NCI-H510A treated with DMSO at 0.1 percent for 48 hours (cell line): ENCODE data around the gene CGB3.
"Not testable (repeated sequence)": the region's sequence is repeated elsewhere in the genome, so short reads cannot be mapped to it uniquely, and the experiment has no call there.

ENCODE experiments used
- DNase-seq: peaks from one replicate; lab custom pipeline; 2025; lab: John Stamatoyannopoulos, UW

CGB3 gene

DNA sequence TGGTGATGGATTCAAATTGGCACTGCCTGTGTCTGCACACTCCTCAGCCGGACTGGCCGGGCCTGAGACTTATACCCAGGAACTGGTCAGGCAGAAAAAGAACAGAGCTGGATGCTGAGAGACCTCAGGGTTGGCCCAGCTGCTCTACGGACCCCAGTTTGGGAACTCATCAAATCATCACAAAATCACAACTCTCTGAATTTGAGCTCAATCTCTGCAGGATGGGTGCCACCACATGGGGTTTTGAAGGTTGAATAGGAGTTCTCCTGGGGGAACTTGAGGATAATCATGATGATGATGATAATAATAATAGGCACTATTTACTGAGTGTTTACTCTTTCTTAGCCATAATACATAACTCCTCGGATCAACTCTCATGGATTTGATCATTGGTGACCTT lies 18.5 kb upstream of the CGB3 start:
- DNase-seq: not testable (repeated sequence)

DNA sequence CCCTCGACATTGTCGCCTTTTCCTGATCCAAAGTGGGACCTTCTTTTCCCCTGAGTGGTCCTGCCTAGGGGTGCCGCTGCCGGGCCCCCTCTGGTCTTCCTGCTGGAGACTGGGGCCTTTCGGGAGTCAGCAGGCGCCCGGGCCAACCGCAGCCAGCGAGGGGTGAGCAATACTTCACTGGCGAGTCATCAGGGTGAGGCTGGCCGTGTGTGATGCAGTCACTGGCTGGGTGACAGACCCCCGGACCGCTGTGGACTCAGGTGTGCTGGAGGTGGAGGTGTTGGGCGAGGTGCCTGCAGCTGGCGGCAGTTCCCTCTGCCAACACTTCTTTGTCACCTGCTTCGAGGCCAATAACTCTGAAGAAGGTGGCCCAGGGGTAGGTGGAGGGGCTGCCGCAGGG lies 18.0 kb upstream of the CGB3 start:
- DNase-seq: no peak

GRCh38 chr19:49039736-49040135 lies 15.6 kb upstream of the CGB3 start:
- DNase-seq: not testable (repeated sequence)

- DNase-seq: not testable (repeated sequence)
Measured at GRCh38 chr19:49038557-49039276, 14.6 kb upstream of the CGB3 start.

DNA sequence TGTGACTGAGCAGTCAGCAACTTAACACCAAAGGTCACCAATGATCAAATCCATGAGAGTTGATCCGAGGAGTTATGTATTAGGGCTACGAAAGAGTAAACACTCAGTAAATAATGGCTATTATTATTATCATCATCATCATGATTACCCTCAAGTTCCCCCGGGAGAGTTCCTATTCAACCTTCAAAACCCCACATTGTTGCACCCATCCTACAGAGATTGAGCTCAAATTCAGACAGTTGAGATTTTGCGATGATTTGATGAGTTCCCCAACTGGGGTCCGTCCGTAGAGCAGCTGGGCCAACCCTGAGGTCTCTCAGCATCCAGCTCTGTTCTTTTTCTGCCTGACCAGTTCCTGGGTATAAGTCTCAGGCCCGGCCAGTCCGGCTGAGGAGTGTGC lies 14.0 kb upstream of the CGB3 start:
- DNase-seq: not testable (repeated sequence)

DNA sequence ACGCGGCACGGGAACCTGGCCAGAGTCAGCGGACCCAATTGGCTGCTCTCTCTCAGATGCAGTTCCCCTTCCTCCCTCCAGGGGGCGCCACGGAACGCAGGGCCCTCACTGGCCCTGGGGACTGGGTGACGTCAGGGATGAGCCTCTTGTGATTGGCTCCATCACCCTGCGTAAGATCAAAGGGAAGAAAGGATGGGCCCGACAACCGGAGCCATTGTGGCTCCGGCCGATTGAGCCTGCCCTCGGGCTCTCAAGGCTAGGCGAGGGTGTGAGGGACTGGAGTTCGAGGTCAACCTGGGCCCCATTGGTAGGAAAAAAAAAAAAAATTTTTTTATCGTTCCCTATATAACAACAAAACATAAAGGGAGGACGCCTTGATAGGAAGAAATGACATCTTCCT lies 12.7 kb upstream of the CGB3 start, which contains the start of gene CGB1:
Gene CGB1, minus strand, starts transcription at position 81 of the 400 bp plus-strand sequence. CDS start 184 bp downstream, outside the sequence.
- DNase-seq: not testable (repeated sequence)

GRCh38 chr19:49031642-49032301 lies 7.6 kb upstream of the CGB3 start, which contains the start of gene CGB2:
Gene CGB2 (plus strand): TSS chr19:49031890. CDS start chr19:49032096, 206 bp downstream.
- DNase-seq: not testable (repeated sequence)

- not testable (repeated sequence) for DNase-seq
Measured at GRCh38 chr19:49030323-49030722, 6.2 kb upstream of the CGB3 start.

DNA sequence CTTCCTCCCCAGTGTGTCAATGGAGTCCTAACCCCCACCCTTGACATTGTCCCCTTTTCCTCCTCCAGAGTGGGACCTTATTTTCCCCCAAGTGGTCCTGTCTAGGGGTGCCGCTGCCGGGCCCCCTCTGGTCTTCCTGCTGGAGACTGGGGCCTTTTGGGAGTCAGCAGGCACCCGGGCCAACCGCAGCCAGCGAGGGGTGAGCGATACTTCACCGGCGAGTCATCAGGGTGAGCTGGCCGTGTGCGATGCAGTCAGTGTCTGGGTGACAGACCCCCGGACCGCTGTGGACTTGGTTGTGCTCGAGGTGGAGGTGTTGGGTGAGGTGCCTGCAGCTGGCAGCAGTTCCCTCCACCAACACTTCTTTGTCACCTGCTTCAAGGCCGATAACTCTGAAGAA lies 5.6 kb upstream of the CGB3 start:
- DNase-seq: not testable (repeated sequence)

DNA sequence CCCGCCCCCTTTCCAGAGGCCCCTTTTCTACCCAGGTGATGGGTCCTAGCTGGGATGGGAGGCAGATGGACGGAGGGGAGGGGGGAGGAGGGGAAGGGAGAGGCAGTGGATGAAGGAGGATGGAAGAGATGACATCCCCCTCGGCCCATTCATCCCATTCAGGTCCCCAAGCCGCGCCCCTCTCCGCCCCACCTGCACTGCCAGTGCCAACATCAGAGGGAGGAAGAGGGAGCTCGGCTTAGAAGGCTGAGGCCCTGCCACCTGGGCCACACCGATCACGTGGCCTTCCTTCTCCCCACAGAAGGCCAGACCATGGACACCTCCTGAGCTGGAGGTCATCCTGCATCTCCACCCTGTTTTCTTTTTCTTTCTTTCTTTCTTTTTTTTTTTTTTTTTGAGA lies 4.6 kb upstream of the CGB3 start:
- not testable (repeated sequence) for DNase-seq

DNA sequence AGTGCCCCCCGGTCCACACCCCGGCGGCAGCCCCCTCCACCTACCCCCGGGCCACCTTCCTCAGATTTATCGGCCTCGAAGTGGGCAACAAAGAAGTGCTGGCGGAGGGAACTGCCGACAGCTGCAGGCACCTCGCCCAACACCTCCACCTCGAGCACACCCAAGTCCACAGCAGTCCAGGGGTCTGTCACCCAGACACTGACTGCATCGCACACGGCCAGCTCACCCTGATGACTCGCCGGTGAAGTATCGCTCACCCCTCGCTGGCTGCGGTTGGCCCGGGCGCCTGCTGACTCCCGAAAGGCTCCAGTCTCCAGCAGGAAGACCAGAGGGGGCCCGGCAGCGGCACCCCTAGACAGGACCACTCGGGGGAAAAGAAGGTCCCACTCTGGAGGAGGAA lies 1.5 kb upstream of the CGB3 start:
- DNase-seq: not testable (repeated sequence)

DNA sequence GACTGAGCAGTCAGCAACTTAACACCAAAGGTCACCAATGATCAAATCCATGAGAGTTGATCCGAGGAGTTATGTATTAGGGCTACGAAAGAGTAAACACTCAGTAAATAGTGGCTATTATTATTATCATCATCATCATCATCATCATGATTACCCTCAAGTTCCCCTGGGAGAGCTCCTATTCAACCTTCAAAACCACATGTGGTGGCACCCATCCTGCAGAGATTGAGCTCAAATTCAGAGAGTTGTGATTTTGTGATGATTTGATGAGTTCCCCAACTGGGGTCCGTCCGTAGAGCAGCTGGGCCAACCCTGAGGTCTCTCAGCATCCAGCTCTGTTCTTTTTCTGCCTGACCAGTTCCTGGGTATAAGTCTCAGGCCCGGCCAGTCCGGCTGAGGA lies 955 bp upstream of the CGB3 start:
- DNase-seq: not testable (repeated sequence)

- DNase-seq: no peak
Measured at GRCh38 chr19:49022116-49022515, 2.0 kb downstream of the CGB3 start.

DNA sequence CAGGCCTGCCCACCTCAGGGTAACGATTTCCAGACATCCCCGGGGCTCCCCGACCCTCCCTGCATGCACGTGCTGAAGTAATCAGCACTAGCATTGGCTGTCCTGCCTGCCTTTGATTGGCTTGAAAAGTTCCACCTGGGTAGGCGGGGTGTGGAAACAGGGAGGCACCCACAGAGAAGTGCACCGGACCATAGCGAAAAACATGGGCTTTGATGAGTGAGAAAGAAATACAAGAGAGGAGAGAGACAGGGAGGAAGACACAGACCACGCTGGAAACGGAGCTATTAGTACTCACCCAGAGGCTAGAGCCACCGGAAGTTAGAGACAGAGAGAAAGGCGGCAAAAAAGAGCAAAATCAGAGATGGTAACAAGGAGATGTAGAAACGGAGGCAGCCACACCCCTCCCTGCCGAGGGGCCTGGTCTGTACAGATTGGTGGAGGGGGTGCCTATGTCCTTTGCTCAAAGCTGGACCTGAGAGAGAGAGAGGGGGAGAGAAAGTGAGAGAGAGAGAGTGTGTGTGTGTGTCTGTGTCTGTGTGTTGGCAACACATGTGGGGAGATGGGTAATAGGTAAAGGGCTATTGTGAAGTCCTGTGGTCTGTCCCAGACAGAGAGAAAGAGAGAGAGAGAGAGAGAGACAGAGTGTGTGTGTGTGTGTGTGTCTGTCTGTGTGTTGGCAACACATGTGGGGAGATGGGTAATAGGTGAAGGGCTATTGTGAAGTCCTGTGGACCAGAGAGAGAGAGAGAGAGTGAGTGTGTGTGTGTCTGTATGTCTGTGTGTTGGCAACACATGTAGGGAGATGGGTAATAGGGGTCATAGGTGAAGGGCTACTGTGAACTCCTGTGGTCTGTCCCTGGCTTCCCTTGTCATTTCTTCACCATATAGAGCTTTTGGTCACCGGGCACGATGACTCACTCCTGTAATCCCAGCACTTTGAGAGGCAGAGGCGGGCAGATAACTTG lies 2.9 kb downstream of the CGB3 start:
- DNase-seq: no peak

- no peak for DNase-seq
Measured at GRCh38 chr19:49020342-49020741, 3.8 kb downstream of the CGB3 start.

DNA sequence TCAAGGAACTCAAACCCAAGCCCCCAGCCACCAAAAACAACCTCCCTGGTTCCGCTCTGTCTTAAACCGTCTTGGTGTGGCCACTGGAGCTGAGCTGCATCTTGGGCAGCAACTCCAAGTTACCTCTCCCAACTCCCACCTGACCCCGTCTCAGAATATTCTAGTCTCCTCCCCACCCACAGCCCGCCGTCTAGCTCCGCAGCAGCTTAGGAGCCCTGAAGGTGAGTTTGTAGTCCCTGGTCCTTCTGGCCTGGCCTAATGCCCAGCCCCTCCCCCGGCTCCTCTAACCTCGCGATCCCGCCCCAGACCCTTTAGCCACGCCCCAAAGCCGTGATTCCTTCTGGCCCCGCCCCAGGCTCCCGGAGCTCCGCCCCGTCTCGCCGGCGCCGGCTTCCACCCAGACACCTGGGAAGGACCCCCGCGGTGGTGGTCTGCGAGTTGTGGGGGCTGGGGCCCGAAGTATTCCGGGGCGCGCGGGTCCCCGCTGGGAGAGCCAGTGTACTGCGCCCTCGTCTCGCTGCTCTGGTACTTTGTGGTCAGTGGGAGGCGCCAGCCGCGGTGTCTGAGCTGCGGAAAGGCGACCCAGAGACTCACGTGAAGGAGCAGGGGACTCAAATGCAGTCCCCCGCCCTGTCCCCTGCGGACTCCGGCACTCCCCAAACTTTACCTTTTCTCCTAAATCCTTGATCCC lies 4.7 kb downstream of the CGB3 start:
- DNase-seq: no peak

DNA sequence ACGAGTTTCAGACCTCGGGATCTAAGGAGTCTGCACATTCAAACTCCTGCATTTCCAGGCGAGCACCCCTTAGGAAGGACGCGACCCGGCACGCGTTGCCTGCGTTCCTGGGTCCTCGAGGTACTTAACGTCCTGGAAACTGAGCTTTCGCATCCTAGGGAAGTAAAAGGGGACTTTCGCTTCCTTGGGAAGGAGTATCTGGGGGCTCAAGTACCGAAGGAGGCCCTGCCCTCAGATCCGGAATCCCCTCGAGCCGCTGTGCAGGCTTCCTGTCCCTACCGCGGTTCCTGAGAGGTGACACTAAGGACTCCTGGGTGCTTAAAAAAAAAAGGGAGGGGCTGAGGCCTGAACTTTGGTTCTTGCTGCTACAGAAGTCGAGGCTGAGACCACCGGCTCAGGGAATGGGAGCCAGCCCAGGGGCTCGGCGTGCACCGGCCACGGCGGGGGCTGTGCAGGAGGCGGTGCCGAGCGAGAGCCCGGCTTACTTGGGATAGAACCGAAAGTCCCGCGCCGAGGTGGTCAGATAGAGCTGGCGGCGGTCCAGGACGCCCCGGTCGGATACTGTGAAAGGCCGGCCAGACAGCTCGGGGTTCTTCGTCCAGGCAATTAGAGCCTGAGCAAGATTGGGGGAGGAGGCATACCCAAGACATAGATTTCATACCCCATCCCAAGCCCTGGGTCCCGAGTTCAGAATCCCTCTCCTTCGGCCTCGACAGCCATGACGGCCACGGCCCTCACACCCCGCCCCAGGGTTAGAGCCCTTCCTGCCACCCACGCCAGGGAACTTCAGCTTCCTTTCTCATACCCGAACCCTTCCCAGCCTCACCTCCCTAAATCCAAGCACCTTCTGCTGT lies 5.5 kb downstream of the CGB3 start:
- not testable (repeated sequence) for DNase-seq

- DNase-seq: peak; percentile 19
Measured at GRCh38 chr19:49017666-49018351, 6.3 kb downstream of the CGB3 start.

DNA sequence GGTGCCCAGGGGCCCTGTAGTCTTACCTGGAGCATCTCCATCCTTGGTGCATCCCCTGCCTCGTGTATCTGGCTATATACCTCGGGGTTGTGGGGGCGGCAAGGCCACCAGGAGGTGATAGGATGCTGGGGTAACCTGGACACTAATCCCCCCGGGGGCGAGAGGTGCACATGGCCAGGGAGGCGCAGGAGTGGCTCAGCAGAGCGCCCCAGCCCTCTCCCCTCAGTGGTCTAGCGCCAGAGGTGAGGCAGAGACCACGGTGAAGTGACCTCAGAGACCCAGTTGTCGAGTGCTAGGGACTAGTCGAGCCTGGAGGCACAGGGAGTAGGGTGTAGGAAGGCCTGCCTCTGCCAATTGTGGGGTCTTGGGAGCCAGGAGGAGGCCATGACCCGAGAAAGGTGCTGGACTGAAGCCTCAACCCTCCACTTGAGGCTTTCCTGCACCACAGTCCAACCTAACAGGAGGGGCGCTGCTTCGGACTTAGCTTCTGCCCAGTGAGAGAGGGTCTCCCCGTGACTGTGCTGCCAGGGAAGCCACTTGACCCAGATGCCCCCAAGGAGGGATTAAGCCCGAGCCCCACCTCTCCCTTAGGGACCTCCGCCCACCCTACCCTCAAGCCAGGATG lies 7.0 kb downstream of the CGB3 start, which contains the start of gene LHB:
Gene LHB, minus strand, starts transcription at position 51 of the 625 bp plus-strand sequence. Its CDS starts 10 bp downstream, at position 41.
- DNase-seq: no peak
